ENCODE measurements around the gene CLEC17A. TPM values are rescaled to one million over a fixed set of nuclear protein-coding genes. Genes with fewer than 3 reads are reported as not detected.
A peak's percentile ranks its signal among the peaks of the same experiment; 100 is the strongest.

The CLEC17A gene
- total RNA-seq, 1 donor, result not detected

- no peak for TF ChIP-seq CTCF (IDR thresholded peaks at IDR 0.05; ENCODE audit: insufficient read depth, low read depth, low read length)
- DNase-seq (ENCODE audit: low read depth), result no peak
- no peak overlapping the region for H3K4me3 ChIP-seq (ENCODE audit: low read depth, low read length)
Measured at GRCh38 chr19:14553042-14553938, 29.6 kb upstream of the CLEC17A start.

GRCh38 chr19:14553939-14554243 lies 29.0 kb upstream of the CLEC17A start:
- DNase-seq (ENCODE audit: low read depth), result no peak
- H3K4me3 ChIP-seq (ENCODE audit: low read depth, low read length), result no peak overlapping the region
- TF ChIP-seq CTCF (IDR thresholded peaks at IDR 0.05; ENCODE audit: insufficient read depth, low read depth, low read length), result no peak

GRCh38 chr19:14554382-14554812 lies 28.5 kb upstream of the CLEC17A start:
- DNase-seq (ENCODE audit: low read depth), result no peak
- no peak for TF ChIP-seq CTCF (IDR thresholded peaks at IDR 0.05; ENCODE audit: insufficient read depth, low read depth, low read length)
- H3K4me3 ChIP-seq (ENCODE audit: low read depth, low read length), result no peak overlapping the region

GRCh38 chr19:14555918-14556661 lies 26.8 kb upstream of the CLEC17A start:
- peak; percentile 44 for DNase-seq (ENCODE audit: low read depth)
- no peak for TF ChIP-seq CTCF (IDR thresholded peaks at IDR 0.05; ENCODE audit: insufficient read depth, low read depth, low read length)
- no peak overlapping the region for H3K4me3 ChIP-seq (ENCODE audit: low read depth, low read length)

- no peak overlapping the region for H3K4me3 ChIP-seq (ENCODE audit: low read depth, low read length)
- peak; percentile 95 for TF ChIP-seq CTCF (IDR thresholded peaks at IDR 0.05; ENCODE audit: insufficient read depth, low read depth, low read length)
- DNase-seq (ENCODE audit: low read depth), result peak; percentile 80
Measured at GRCh38 chr19:14556662-14557188, 26.2 kb upstream of the CLEC17A start.

GRCh38 chr19:14558370-14559066 lies 24.4 kb upstream of the CLEC17A start:
- DNase-seq (ENCODE audit: low read depth), result no peak
- TF ChIP-seq CTCF (IDR thresholded peaks at IDR 0.05; ENCODE audit: insufficient read depth, low read depth, low read length), result no peak
- no peak overlapping the region for H3K4me3 ChIP-seq (ENCODE audit: low read depth, low read length)

Data from fibroblast of villous mesenchyme (primary cell).